ENCODE results near the gene MAP1LC3B2. TPM values are rescaled to one million over a fixed set of nuclear protein-coding genes. Genes with fewer than 3 reads are reported as not detected.
A peak's percentile ranks its signal among the peaks of the same experiment; 100 is the strongest.

Gene MAP1LC3B2
- total and polyA plus RNA-seq, 10 of the 15 experiments (the other 5 are each of a cell fraction or from before 2014, with no cell fraction given): 0.23 to 2.7 (median 0.72) TPM; not detected in 3

DNA sequence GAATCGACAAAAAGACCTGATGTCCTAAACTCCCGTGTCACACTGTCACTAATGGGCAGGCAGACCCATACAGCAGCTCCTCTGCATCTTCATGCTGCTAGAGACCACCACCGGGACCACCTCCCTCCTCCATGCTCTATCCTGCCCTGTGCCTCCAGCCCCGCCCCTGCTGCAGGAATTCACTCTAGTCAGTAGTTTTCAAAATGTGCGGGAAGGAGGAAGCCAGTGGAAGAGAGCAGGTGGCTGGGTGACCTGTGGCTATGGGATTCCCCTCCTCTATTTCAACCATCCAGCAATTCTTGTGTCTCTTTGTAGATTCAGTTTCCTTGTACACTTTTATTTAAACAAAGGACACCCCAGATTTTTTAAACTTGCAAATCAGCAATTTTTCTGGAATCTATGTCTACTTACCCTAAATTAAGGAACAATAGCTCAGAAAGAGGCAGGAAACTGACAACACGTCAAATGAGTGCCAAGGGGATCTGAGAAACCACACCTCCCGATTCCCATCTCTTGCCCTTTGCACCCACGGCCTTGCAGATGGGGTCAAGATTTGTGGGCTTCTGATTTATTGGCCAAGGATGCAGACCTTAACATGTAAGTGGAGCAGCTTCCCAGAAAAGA is 20.4 kb upstream of the MAP1LC3B2 start (continued):
- TF ChIP-seq, protein P1, sequence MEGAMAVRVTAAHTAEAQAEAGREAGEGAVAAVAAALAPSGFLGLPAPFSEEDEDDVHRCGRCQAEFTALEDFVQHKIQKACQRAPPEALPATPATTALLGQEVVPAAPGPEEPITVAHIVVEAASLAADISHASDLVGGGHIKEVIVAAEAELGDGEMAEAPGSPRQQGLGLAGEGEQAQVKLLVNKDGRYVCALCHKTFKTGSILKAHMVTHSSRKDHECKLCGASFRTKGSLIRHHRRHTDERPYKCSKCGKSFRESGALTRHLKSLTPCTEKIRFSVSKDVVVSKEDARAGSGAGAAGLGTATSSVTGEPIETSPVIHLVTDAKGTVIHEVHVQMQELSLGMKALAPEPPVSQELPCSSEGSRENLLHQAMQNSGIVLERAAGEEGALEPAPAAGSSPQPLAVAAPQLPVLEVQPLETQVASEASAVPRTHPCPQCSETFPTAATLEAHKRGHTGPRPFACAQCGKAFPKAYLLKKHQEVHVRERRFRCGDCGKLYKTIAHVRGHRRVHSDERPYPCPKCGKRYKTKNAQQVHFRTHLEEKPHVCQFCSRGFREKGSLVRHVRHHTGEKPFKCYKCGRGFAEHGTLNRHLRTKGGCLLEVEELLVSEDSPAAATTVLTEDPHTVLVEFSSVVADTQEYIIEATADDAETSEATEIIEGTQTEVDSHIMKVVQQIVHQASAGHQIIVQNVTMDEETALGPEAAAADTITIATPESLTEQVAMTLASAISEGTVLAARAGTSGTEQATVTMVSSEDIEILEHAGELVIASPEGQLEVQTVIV (IDR thresholded peaks at IDR 0.05; ENCODE audit: borderline replicate concordance, partially characterized antibody): no peak
- TF ChIP-seq ZZZ3 (IDR thresholded peaks at IDR 0.05; ENCODE audit: control insufficient read depth, insufficient read length, low read depth) (no peak), RELA (IDR thresholded peaks at IDR 0.05; ENCODE audit: borderline replicate concordance, partially characterized antibody) (peak; percentile 36), SMAD1 (IDR thresholded peaks at IDR 0.05; ENCODE audit: low read depth, partially characterized antibody) (no peak), BRCA1 (IDR thresholded peaks at IDR 0.05; ENCODE audit: low read depth, low read length) (no peak), RUNX3 (IDR thresholded peaks at IDR 0.05; ENCODE audit: low read length) (peak; percentile 19; the same call in 1 of the 2 replicates), ZNF384 (IDR thresholded peaks at IDR 0.05; ENCODE audit: borderline replicate concordance, low read depth, low read length) (no peak), TCF12 (IDR thresholded peaks at IDR 0.05; ENCODE audit: low read depth, low read length) (0 out of 2 replicates have a peak, but pooled peaks have one; percentile 15), FOXK2 (IDR thresholded peaks at IDR 0.05) (no peak), NR2C1 (IDR thresholded peaks at IDR 0.05) (peak; percentile 40; the same call in 1 of the 2 replicates), EED (IDR thresholded peaks at IDR 0.05; ENCODE audit: low read depth) (peak; percentile 64; the same call in 1 of the 2 replicates), STAT3 (IDR thresholded peaks at IDR 0.05; ENCODE audit: low read depth, low read length) (no peak)
- TF ChIP-seq, protein P2, sequence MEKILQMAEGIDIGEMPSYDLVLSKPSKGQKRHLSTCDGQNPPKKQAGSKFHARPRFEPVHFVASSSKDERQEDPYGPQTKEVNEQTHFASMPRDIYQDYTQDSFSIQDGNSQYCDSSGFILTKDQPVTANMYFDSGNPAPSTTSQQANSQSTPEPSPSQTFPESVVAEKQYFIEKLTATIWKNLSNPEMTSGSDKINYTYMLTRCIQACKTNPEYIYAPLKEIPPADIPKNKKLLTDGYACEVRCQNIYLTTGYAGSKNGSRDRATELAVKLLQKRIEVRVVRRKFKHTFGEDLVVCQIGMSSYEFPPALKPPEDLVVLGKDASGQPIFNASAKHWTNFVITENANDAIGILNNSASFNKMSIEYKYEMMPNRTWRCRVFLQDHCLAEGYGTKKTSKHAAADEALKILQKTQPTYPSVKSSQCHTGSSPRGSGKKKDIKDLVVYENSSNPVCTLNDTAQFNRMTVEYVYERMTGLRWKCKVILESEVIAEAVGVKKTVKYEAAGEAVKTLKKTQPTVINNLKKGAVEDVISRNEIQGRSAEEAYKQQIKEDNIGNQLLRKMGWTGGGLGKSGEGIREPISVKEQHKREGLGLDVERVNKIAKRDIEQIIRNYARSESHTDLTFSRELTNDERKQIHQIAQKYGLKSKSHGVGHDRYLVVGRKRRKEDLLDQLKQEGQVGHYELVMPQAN (conservative IDR thresholded peaks at IDR 0.05): no peak
- TF ChIP-seq, protein P3, sequence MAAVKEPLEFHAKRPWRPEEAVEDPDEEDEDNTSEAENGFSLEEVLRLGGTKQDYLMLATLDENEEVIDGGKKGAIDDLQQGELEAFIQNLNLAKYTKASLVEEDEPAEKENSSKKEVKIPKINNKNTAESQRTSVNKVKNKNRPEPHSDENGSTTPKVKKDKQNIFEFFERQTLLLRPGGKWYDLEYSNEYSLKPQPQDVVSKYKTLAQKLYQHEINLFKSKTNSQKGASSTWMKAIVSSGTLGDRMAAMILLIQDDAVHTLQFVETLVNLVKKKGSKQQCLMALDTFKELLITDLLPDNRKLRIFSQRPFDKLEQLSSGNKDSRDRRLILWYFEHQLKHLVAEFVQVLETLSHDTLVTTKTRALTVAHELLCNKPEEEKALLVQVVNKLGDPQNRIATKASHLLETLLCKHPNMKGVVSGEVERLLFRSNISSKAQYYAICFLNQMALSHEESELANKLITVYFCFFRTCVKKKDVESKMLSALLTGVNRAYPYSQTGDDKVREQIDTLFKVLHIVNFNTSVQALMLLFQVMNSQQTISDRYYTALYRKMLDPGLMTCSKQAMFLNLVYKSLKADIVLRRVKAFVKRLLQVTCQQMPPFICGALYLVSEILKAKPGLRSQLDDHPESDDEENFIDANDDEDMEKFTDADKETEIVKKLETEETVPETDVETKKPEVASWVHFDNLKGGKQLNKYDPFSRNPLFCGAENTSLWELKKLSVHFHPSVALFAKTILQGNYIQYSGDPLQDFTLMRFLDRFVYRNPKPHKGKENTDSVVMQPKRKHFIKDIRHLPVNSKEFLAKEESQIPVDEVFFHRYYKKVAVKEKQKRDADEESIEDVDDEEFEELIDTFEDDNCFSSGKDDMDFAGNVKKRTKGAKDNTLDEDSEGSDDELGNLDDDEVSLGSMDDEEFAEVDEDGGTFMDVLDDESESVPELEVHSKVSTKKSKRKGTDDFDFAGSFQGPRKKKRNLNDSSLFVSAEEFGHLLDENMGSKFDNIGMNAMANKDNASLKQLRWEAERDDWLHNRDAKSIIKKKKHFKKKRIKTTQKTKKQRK (IDR thresholded peaks at IDR 0.05; ENCODE audit: low read depth, low read length): no peak
